ENCODE measurements around the gene DHX16.

DHX16 gene

DNA sequence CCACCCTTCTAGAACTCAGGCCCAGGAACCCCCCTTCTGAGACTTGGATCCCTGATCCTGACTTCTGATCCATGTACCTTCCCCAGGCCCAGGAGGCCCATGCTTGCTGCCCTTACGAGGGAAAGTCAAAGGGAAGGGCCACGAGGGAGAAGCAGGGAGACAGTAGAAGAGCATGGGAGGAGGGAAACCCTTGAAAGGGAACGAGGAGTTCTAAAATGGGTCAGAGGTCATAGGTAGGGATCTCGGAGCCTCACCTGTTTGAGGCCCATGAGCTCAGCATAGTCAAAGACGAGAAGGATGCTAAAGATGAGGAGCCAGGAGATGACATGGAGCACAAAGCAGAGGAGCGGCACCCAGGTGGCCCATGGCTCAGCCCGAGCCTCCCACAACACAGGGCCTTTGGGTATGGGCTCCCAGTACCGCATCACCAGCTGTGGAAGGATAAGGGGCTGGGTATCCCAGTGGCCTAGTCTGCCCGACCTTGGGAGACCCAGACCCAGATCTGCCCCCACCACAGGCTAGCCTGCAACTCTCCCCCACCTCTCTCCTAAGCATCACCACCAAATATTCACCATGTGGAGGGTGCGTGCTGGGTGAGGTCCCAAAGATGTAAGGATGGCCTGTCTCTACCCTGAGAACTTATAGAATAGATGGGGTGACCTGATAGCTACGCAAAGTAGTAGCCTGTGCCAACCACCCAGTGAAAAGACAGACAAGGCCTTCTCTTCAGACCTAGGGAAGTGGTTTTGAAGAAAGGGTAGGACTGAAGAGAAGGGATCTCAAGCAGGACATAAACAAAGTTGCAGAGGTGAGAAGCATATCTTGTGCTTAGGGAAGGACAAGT is 16.4 kb upstream of the DHX16 start:
- no peaks in the 10 kb centered on the region for H3K36me3 ChIP-seq (ENCODE audit: low read length)
- H3K9ac ChIP-seq (ENCODE audit: low read length), result peak overlapping the region; percentile 82
- peaks cover 29% of the 10 kb centered on the region for H3K79me2 ChIP-seq (ENCODE audit: insufficient read depth, low read length)
- no peaks in the 10 kb centered on the region for H3K9me2 ChIP-seq (replicated peaks; ENCODE audit: insufficient read depth, low read length)
- TF ChIP-seq, protein P1, sequence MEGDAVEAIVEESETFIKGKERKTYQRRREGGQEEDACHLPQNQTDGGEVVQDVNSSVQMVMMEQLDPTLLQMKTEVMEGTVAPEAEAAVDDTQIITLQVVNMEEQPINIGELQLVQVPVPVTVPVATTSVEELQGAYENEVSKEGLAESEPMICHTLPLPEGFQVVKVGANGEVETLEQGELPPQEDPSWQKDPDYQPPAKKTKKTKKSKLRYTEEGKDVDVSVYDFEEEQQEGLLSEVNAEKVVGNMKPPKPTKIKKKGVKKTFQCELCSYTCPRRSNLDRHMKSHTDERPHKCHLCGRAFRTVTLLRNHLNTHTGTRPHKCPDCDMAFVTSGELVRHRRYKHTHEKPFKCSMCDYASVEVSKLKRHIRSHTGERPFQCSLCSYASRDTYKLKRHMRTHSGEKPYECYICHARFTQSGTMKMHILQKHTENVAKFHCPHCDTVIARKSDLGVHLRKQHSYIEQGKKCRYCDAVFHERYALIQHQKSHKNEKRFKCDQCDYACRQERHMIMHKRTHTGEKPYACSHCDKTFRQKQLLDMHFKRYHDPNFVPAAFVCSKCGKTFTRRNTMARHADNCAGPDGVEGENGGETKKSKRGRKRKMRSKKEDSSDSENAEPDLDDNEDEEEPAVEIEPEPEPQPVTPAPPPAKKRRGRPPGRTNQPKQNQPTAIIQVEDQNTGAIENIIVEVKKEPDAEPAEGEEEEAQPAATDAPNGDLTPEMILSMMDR (IDR thresholded peaks at IDR 0.05; ENCODE audit: insufficient read depth, low read length, poor library complexity, severe bottlenecking), result no peak
- no peak for TF ChIP-seq EZH2phosphoT487 (conservative IDR thresholded peaks at IDR 0.05; ENCODE audit: low read length)
- H4K20me1 ChIP-seq (ENCODE audit: low read depth, low read length), result no peaks in the 10 kb centered on the region
- no peaks in the 10 kb centered on the region for H3K27me3 ChIP-seq (ENCODE audit: low read length)
- peaks cover 48% of the 10 kb centered on the region for H3F3A ChIP-seq (ENCODE audit: insufficient read depth)
- H3K9me3 ChIP-seq (ENCODE audit: insufficient read depth, low read length), result no peaks in the 10 kb centered on the region
- no peak overlapping the region for H2AFZ ChIP-seq (ENCODE audit: low read depth, low read length, severe bottlenecking)
- peak overlapping the region; percentile 94 for H3K27ac ChIP-seq (ENCODE audit: low read depth, low read length)
- peak overlapping the region; percentile 92 for H3K4me2 ChIP-seq (ENCODE audit: low read depth, low read length, poor library complexity, severe bottlenecking)
- peak overlapping the region; percentile 79 for H3K4me3 ChIP-seq (ENCODE audit: insufficient read depth, low read length, poor library complexity, severe bottlenecking)

DNA sequence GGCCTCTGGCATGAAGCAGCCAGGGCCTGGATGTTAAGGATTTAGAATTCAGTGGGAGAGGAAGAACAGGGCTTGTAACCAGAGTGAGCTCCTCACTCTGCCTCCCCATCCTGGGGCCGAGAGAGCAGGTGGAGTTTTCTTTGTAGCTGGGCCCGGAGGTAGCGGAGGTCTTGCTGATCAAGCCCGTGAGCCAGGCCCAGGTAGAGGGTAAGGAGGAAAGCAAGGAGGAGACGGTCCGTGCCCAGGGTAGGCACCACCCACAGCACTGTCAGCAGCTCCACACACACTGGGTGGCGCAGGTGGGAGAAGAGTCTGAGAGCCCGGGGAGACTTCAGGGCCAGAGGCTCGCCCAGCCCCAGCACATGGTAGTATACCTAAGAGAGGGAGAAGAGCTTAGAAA is 15.8 kb upstream of the DHX16 start:
- H3K4me2 ChIP-seq (ENCODE audit: low read depth, low read length, poor library complexity, severe bottlenecking), result peak overlapping the region; percentile 92
- H3K4me3 ChIP-seq (ENCODE audit: insufficient read depth, low read length, poor library complexity, severe bottlenecking), result no peak overlapping the region
- H3K27me3 ChIP-seq (ENCODE audit: low read length), result no peaks in the 10 kb centered on the region
- peak overlapping the region; percentile 94 for H3K27ac ChIP-seq (ENCODE audit: low read depth, low read length)
- peaks cover 55% of the 10 kb centered on the region for H3F3A ChIP-seq (ENCODE audit: insufficient read depth)
- H2AFZ ChIP-seq (ENCODE audit: low read depth, low read length, severe bottlenecking), result no peak overlapping the region
- no peaks in the 10 kb centered on the region for H4K20me1 ChIP-seq (ENCODE audit: low read depth, low read length)
- peak overlapping the region; percentile 82 for H3K9ac ChIP-seq (ENCODE audit: low read length)
- peaks cover 36% of the 10 kb centered on the region for H3K79me2 ChIP-seq (ENCODE audit: insufficient read depth, low read length)
- no peaks in the 10 kb centered on the region for H3K9me2 ChIP-seq (replicated peaks; ENCODE audit: insufficient read depth, low read length)
- no peaks in the 10 kb centered on the region for H3K36me3 ChIP-seq (ENCODE audit: low read length)
- TF ChIP-seq EZH2phosphoT487 (conservative IDR thresholded peaks at IDR 0.05; ENCODE audit: low read length), result no peak
- TF ChIP-seq, protein P1 (IDR thresholded peaks at IDR 0.05; ENCODE audit: insufficient read depth, low read length, poor library complexity, severe bottlenecking), result peak; percentile 38
- no peaks in the 10 kb centered on the region for H3K9me3 ChIP-seq (ENCODE audit: insufficient read depth, low read length)

- Histone ChIP-seq H2AFZ (ENCODE audit: low read depth, low read length, severe bottlenecking) (no peak overlapping the region), H3F3A (ENCODE audit: insufficient read depth) (peaks cover 62% of the 10 kb centered on the region), H4K20me1 (ENCODE audit: low read depth, low read length) (no peaks in the 10 kb centered on the region), H3K4me3 (ENCODE audit: insufficient read depth, low read length, poor library complexity, severe bottlenecking) (peak overlapping the region; percentile 91), H3K27ac (ENCODE audit: low read depth, low read length) (peak overlapping the region; percentile 94), H3K36me3 (ENCODE audit: low read length) (no peaks in the 10 kb centered on the region), H3K9me3 (ENCODE audit: insufficient read depth, low read length) (no peaks in the 10 kb centered on the region), H3K9me2 (replicated peaks; ENCODE audit: insufficient read depth, low read length) (no peaks in the 10 kb centered on the region), H3K27me3 (ENCODE audit: low read length) (no peaks in the 10 kb centered on the region), H3K79me2 (ENCODE audit: insufficient read depth, low read length) (peaks cover 43% of the 10 kb centered on the region), H3K4me2 (ENCODE audit: low read depth, low read length, poor library complexity, severe bottlenecking) (peak overlapping the region; percentile 92), H3K9ac (ENCODE audit: low read length) (peak overlapping the region; percentile 82)
- TF ChIP-seq, protein P1 (IDR thresholded peaks at IDR 0.05; ENCODE audit: insufficient read depth, low read length, poor library complexity, severe bottlenecking), result no peak
- no peak for TF ChIP-seq EZH2phosphoT487 (conservative IDR thresholded peaks at IDR 0.05; ENCODE audit: low read length)
These were observed 15.0 kb upstream of the DHX16 start for GRCh38 chr6:30687659-30688431.
